Fibroblast of lung (primary cell): ENCODE measurements around the gene SBK3. TPM values are rescaled to one million over a fixed set of nuclear protein-coding genes. Genes with fewer than 3 reads are reported as not detected.

Source experiments
- DNase-seq, 2 donors: peaks; one replicate each; pipeline versions ENCODE4 v3.0.0 to v3.0.0-alpha.2; 2010; ENCODE audit warnings: low read depth in 2 of 2
- H2AFZ ChIP-seq: 2 replicates; pipeline ENCODE4 v1.5.1; 2012; ENCODE audit warnings: low read length, control low read depth, inconsistent platforms
- H3K27ac ChIP-seq: 2 replicates; pipeline ENCODE4 v1.5.1; 2011; ENCODE audit warnings: low read length, control low read depth; ENCODE audit not compliant: insufficient read depth
- H3K27me3 ChIP-seq: 2 replicates; pipeline ENCODE4 v1.5.1; 2011; ENCODE audit warnings: mild to moderate bottlenecking, low read length; ENCODE audit not compliant: control insufficient read depth, insufficient read depth
- H3K36me3 ChIP-seq: 2 replicates; pipeline ENCODE4 v1.5.1; 2011; ENCODE audit warnings: low read length; ENCODE audit not compliant: control insufficient read depth, insufficient read depth
- H3K4me1 ChIP-seq: 2 replicates; pipeline ENCODE4 v1.5.1; 2011; ENCODE audit warnings: low read length; ENCODE audit not compliant: control insufficient read depth, insufficient read depth; ENCODE audit errors: extremely low read depth
- H3K4me2 ChIP-seq: 2 replicates; pipeline ENCODE4 v1.5.1; 2011; ENCODE audit warnings: low read length, control low read depth; ENCODE audit not compliant: insufficient read depth; ENCODE audit errors: extremely low read depth
- H3K4me3 ChIP-seq, 4 experiments: fragments of 200-600 bp in 1 of 4; sonication (generic) in 1 of 4; replicated peaks in 1 of 4; 2 replicates each; pipeline ENCODE4 v1.5.1; 2011 to 2016; ENCODE audit warnings: low read length in 4 of 4, low read depth in 3 of 4, mild to moderate bottlenecking in 3 of 4, control low read depth in 2 of 4, inconsistent platforms in 1 of 4, mixed read lengths in 1 of 4; ENCODE audit not compliant: insufficient read depth in 1 of 4; ENCODE audit errors: control extremely low read depth in 1 of 4
- H3K79me2 ChIP-seq: 2 replicates; pipeline ENCODE4 v1.5.1; 2012; ENCODE audit warnings: mild to moderate bottlenecking, low read length, inconsistent platforms; ENCODE audit not compliant: control insufficient read depth, insufficient read depth
- H3K9ac ChIP-seq: 2 replicates; pipeline ENCODE4 v1.5.1; 2011; ENCODE audit warnings: mild to moderate bottlenecking, low read length, control low read depth; ENCODE audit not compliant: insufficient read depth
- H3K9me3 ChIP-seq: 2 replicates; pipeline ENCODE4 v1.5.1; 2012; ENCODE audit warnings: low read depth, low read length; ENCODE audit not compliant: control insufficient read depth, insufficient read depth
- H4K20me1 ChIP-seq: 2 replicates; pipeline ENCODE4 v1.5.1; 2011; ENCODE audit warnings: low read length; ENCODE audit not compliant: control insufficient read depth, insufficient read depth; ENCODE audit errors: extremely low read depth
- CTCF ChIP-seq, 2 donors: IDR thresholded peaks in 1 of 2; conservative IDR thresholded peaks in 1 of 2; 1 replicate in 1 of 2; 2 replicates in 1 of 2; pipeline ENCODE4 v1.5.1; 2011 to 2012; ENCODE audit warnings: low read length in 2 of 2, control low read depth in 1 of 2, inconsistent platforms in 1 of 2, low read depth in 1 of 2, mild to moderate bottlenecking in 1 of 2
- EZH2 ChIP-seq: IDR thresholded peaks from 2 replicates; pipeline ENCODE4 v1.5.1; 2012; ENCODE audit warnings: low read length, control low read depth, mild to moderate bottlenecking; ENCODE audit errors: missing control alignments
- polyA plus RNA-seq, 2 donors: library from polyadenylated mRNA; depleted of rRNA in 1 of 2; stranded (reverse) in 1 of 2; unstranded in 1 of 2; fragments of >200 nt; gene quantifications; 2 replicates each; pipeline ENCODE4 v1.2.1, GENCODE V29; 2011 to 2012; ENCODE audit warnings: missing spikeins in 1 of 2
- total RNA-seq: library from RNA; depleted of rRNA; stranded (reverse); fragments of >200 nt; gene quantifications from 2 replicates; pipeline ENCODE4 v1.2.1, GENCODE V29; 2014

SBK3 gene
- total and polyA plus RNA-seq, 2 donors (not counting 1 experiment from before 2014, with no cell fraction given), result 0.66 TPM; not detected in 1

GRCh38 chr19:55591555-55591954 is 46.2 kb upstream of the SBK3 start:
- H3K4me3 ChIP-seq, result no peak overlapping the region

GRCh38 chr19:55590617-55591016 is 45.3 kb upstream of the SBK3 start:
- H3K36me3 ChIP-seq, result peaks cover 10% of the 10 kb centered on the region
- H3K4me3 ChIP-seq, result no peak overlapping the region
- TF ChIP-seq CTCF (conservative IDR thresholded peaks at IDR 0.05 in 1 of 2, IDR thresholded peaks at IDR 0.05 in 1 of 2; ENCODE audit: low read depth in 1 of 2, low read length in 2 of 2) (no peak), EZH2 (no peak)
- no peak overlapping the region for H3K27ac ChIP-seq
- no peaks in the 10 kb centered on the region for H3K9me3 ChIP-seq
- no peak for DNase-seq
- peaks cover 9% of the 10 kb centered on the region for H3K4me1 ChIP-seq
- no peaks in the 10 kb centered on the region for H3K27me3 ChIP-seq
- no peaks in the 10 kb centered on the region for H3K79me2 ChIP-seq
- H2AFZ ChIP-seq, result no peak overlapping the region
- H3K4me2 ChIP-seq, result no peak overlapping the region
- no peaks in the 10 kb centered on the region for H4K20me1 ChIP-seq
- H3K9ac ChIP-seq, result no peak overlapping the region

More at GRCh38 chr19:55591555-55591954, 46.2 kb upstream of the SBK3 start:
- no peak overlapping the region for H3K27ac ChIP-seq
- H3K27me3 ChIP-seq, result no peaks in the 10 kb centered on the region
- DNase-seq, result no peak
- no peaks in the 10 kb centered on the region for H3K79me2 ChIP-seq
- peaks cover 5% of the 10 kb centered on the region for H3K4me1 ChIP-seq
- H3K36me3 ChIP-seq, result peaks cover 14% of the 10 kb centered on the region
- no peak for TF ChIP-seq EZH2
- no peak for TF ChIP-seq CTCF (conservative IDR thresholded peaks at IDR 0.05 in 1 of 2, IDR thresholded peaks at IDR 0.05 in 1 of 2; ENCODE audit: low read depth in 1 of 2, low read length in 2 of 2)
- H3K9ac ChIP-seq, result no peak overlapping the region
- no peaks in the 10 kb centered on the region for H3K9me3 ChIP-seq
- H3K4me2 ChIP-seq, result no peak overlapping the region
- no peak overlapping the region for H2AFZ ChIP-seq
- no peaks in the 10 kb centered on the region for H4K20me1 ChIP-seq

GRCh38 chr19:55590109-55590508 is 44.8 kb upstream of the SBK3 start:
- Histone ChIP-seq H2AFZ (no peak overlapping the region), H3K36me3 (peaks cover 10% of the 10 kb centered on the region), H3K27ac (no peak overlapping the region), H3K4me1 (peaks cover 9% of the 10 kb centered on the region), H3K79me2 (no peaks in the 10 kb centered on the region), H4K20me1 (no peaks in the 10 kb centered on the region), H3K27me3 (no peaks in the 10 kb centered on the region), H3K4me3 (no peak overlapping the region), H3K9me3 (no peaks in the 10 kb centered on the region), H3K4me2 (no peak overlapping the region), H3K9ac (no peak overlapping the region)
- DNase-seq, result no peak
- TF ChIP-seq EZH2, result no peak
- TF ChIP-seq CTCF (conservative IDR thresholded peaks at IDR 0.05 in 1 of 2, IDR thresholded peaks at IDR 0.05 in 1 of 2; ENCODE audit: low read depth in 1 of 2, low read length in 2 of 2), result no peak
